HepG2 (cell line): Measurements from ENCODE around the gene DGUOK. TPM values are rescaled to one million over a fixed set of nuclear protein-coding genes. Genes with fewer than 3 reads are reported as not detected.

Experiments
- HCFC1 ChIP-seq: fragments of 150-350 bp; IDR thresholded peaks from 2 replicates; pipeline ENCODE4 v1.6.1; 2014; ENCODE audit warnings: low read depth, low read length
- MBD4 ChIP-seq: IDR thresholded peaks from 2 replicates; pipeline ENCODE4 v1.6.1; 2012; ENCODE audit warnings: low read length, inconsistent platforms, borderline replicate concordance
- NAIF1 ChIP-seq: sonication (generic); formaldehyde crosslinking; IDR thresholded peaks from 2 replicates; pipeline ENCODE4 v1.5.0; 2020; ENCODE audit warnings: mild to moderate bottlenecking, missing genetic modification reagents, borderline replicate concordance
- ZNF317 ChIP-seq: sonication (generic); formaldehyde crosslinking; IDR thresholded peaks from 2 replicates; pipeline ENCODE4 v1.5.0; 2020; ENCODE audit warnings: mild to moderate bottlenecking, missing genetic modification reagents
- polyA plus RNA-seq, 8 experiments: library from polyadenylated mRNA; depleted of rRNA in 3 of 8; stranded (reverse) in 7 of 8; unstranded in 1 of 8; fragments of >200 nt; fragmentation: Illumina TruSeq in 4 of 8; extraction: Trizol in 4 of 8; gene quantifications; 2 replicates each; pipeline versions ENCODE4 v1.2.1 to v1.2.3, GENCODE V29; 2011 to 2016; ENCODE audit warnings: low read depth in 4 of 8, missing spikeins in 1 of 8, mixed read lengths in 1 of 8; ENCODE audit not compliant: insufficient read depth in 1 of 8
- total RNA-seq, 5 experiments: library from RNA; depleted of rRNA; stranded (reverse); fragments of >200 nt; fragmentation: Illumina TruSeq; extraction: Trizol; gene quantifications; 2 replicates each; pipeline ENCODE4 v1.2.3, GENCODE V29; 2016; ENCODE audit warnings: low read depth in 1 of 5
- TF ChIP-seq, protein P1 (sequence below): sonication (generic); formaldehyde crosslinking; IDR thresholded peaks from 2 replicates; pipeline ENCODE4 v1.9.0; 2021; ENCODE audit warnings: mild to moderate bottlenecking, missing genetic modification reagents
- TF ChIP-seq, protein P2 (sequence below): sonication (generic); formaldehyde crosslinking; IDR thresholded peaks from 2 replicates; pipeline ENCODE4 v1.5.1; 2020; ENCODE audit warnings: missing genetic modification reagents, mild to moderate bottlenecking, borderline replicate concordance
- TF ChIP-seq, protein P3 (sequence below): sonication (generic); formaldehyde crosslinking; conservative IDR thresholded peaks from 2 replicates; pipeline ENCODE4 v1.8.0; 2022; ENCODE audit warnings: low read depth, missing genetic modification reagents
- TF ChIP-seq, protein P4 (sequence below): sonication (generic); formaldehyde crosslinking; conservative IDR thresholded peaks from 2 replicates; pipeline ENCODE4 v1.8.0; 2022; ENCODE audit warnings: mild to moderate bottlenecking, moderate library complexity, missing genetic modification reagents
- TF ChIP-seq, protein P5 (sequence below): sonication (generic); formaldehyde crosslinking; IDR thresholded peaks from 2 replicates; pipeline ENCODE4 v1.5.0; 2020; ENCODE audit warnings: missing genetic modification reagents
- TF ChIP-seq, protein P6 (sequence below): IDR thresholded peaks from 2 replicates; pipeline ENCODE4 v1.4.0; 2020; ENCODE audit warnings: mild to moderate bottlenecking, missing genetic modification reagents

The DGUOK gene
- total and polyA plus RNA-seq, 2 of the 13 experiments (the other 11 are each of a cell fraction or from before 2014, with no cell fraction given), result 105 to 137 TPM

DNA sequence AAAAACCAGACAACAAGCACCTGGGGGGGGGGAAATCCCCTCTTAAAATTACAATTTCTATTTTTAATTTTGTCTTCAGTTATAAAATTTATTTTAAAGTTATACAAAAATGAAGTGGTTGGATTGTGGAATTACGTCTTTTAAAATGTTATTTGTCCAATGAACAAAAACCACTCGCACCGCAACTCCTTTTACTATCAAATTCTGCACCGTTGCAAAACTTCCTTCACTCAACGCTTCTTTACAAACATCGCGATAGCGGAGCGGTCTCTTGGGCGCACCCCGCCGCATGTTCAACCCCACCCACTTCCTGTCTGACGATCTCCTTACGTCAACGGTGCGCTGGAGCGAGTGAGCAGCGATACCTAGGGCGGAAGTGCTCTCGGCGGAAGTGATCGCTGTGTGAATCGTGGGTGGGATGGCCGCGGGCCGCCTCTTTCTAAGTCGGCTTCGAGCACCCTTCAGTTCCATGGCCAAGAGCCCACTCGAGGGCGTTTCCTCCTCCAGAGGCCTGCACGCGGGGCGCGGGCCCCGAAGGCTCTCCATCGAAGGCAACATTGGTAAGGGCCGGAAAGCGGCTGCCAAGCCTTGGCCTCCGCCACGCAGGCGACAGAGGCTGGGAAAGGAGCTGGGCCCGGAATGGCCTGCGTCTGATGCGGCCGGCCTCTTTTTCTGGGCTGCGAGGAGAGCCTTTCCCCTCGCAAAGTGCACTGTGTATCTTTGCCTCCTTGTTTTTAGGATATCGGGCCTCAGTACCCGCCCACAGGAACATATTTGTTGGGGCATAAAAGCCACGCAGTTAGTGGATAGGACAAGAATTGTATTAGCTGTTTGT lies at the start of gene DGUOK (continued):
- TF ChIP-seq, protein P1, sequence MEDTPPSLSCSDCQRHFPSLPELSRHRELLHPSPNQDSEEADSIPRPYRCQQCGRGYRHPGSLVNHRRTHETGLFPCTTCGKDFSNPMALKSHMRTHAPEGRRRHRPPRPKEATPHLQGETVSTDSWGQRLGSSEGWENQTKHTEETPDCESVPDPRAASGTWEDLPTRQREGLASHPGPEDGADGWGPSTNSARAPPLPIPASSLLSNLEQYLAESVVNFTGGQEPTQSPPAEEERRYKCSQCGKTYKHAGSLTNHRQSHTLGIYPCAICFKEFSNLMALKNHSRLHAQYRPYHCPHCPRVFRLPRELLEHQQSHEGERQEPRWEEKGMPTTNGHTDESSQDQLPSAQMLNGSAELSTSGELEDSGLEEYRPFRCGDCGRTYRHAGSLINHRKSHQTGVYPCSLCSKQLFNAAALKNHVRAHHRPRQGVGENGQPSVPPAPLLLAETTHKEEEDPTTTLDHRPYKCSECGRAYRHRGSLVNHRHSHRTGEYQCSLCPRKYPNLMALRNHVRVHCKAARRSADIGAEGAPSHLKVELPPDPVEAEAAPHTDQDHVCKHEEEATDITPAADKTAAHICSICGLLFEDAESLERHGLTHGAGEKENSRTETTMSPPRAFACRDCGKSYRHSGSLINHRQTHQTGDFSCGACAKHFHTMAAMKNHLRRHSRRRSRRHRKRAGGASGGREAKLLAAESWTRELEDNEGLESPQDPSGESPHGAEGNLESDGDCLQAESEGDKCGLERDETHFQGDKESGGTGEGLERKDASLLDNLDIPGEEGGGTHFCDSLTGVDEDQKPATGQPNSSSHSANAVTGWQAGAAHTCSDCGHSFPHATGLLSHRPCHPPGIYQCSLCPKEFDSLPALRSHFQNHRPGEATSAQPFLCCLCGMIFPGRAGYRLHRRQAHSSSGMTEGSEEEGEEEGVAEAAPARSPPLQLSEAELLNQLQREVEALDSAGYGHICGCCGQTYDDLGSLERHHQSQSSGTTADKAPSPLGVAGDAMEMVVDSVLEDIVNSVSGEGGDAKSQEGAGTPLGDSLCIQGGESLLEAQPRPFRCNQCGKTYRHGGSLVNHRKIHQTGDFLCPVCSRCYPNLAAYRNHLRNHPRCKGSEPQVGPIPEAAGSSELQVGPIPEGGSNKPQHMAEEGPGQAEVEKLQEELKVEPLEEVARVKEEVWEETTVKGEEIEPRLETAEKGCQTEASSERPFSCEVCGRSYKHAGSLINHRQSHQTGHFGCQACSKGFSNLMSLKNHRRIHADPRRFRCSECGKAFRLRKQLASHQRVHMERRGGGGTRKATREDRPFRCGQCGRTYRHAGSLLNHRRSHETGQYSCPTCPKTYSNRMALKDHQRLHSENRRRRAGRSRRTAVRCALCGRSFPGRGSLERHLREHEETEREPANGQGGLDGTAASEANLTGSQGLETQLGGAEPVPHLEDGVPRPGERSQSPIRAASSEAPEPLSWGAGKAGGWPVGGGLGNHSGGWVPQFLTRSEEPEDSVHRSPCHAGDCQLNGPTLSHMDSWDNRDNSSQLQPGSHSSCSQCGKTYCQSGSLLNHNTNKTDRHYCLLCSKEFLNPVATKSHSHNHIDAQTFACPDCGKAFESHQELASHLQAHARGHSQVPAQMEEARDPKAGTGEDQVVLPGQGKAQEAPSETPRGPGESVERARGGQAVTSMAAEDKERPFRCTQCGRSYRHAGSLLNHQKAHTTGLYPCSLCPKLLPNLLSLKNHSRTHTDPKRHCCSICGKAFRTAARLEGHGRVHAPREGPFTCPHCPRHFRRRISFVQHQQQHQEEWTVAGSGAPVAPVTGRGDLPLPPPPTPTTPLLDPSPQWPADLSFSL, result no peak
- TF ChIP-seq ZNF317 (CRISPR knock-in tag) (no peak; the same call in 1 of the 2 replicates), HCFC1 (peak; percentile 58), MBD4 (no peak), NAIF1 (CRISPR knock-in tag) (peak; percentile 95)
- TF ChIP-seq, protein P2, sequence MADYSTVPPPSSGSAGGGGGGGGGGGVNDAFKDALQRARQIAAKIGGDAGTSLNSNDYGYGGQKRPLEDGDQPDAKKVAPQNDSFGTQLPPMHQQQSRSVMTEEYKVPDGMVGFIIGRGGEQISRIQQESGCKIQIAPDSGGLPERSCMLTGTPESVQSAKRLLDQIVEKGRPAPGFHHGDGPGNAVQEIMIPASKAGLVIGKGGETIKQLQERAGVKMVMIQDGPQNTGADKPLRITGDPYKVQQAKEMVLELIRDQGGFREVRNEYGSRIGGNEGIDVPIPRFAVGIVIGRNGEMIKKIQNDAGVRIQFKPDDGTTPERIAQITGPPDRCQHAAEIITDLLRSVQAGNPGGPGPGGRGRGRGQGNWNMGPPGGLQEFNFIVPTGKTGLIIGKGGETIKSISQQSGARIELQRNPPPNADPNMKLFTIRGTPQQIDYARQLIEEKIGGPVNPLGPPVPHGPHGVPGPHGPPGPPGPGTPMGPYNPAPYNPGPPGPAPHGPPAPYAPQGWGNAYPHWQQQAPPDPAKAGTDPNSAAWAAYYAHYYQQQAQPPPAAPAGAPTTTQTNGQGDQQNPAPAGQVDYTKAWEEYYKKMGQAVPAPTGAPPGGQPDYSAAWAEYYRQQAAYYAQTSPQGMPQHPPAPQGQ (CRISPR knock-in tag), result no peak
- TF ChIP-seq, protein P3, sequence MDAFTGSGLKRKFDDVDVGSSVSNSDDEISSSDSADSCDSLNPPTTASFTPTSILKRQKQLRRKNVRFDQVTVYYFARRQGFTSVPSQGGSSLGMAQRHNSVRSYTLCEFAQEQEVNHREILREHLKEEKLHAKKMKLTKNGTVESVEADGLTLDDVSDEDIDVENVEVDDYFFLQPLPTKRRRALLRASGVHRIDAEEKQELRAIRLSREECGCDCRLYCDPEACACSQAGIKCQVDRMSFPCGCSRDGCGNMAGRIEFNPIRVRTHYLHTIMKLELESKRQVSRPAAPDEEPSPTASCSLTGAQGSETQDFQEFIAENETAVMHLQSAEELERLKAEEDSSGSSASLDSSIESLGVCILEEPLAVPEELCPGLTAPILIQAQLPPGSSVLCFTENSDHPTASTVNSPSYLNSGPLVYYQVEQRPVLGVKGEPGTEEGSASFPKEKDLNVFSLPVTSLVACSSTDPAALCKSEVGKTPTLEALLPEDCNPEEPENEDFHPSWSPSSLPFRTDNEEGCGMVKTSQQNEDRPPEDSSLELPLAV, result no peak
- TF ChIP-seq, protein P4, sequence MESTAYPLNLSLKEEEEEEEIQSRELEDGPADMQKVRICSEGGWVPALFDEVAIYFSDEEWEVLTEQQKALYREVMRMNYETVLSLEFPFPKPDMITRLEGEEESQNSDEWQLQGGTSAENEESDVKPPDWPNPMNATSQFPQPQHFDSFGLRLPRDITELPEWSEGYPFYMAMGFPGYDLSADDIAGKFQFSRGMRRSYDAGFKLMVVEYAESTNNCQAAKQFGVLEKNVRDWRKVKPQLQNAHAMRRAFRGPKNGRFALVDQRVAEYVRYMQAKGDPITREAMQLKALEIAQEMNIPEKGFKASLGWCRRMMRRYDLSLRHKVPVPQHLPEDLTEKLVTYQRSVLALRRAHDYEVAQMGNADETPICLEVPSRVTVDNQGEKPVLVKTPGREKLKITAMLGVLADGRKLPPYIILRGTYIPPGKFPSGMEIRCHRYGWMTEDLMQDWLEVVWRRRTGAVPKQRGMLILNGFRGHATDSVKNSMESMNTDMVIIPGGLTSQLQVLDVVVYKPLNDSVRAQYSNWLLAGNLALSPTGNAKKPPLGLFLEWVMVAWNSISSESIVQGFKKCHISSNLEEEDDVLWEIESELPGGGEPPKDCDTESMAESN (CRISPR knock-in tag), result peak; percentile 95
- TF ChIP-seq, protein P5, sequence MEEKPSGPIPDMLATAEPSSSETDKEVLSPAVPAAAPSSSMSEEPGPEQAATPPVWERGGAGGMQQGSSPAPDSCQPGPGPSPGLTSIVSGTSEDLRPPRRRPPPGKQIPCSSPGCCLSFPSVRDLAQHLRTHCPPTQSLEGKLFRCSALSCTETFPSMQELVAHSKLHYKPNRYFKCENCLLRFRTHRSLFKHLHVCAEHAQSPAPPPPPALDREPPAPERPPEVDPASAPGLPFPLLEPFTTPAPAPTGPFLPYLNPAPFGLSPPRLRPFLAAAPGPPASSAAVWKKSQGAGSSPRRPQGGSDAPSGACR (CRISPR knock-in tag), result peak; percentile 90
- TF ChIP-seq, protein P6, sequence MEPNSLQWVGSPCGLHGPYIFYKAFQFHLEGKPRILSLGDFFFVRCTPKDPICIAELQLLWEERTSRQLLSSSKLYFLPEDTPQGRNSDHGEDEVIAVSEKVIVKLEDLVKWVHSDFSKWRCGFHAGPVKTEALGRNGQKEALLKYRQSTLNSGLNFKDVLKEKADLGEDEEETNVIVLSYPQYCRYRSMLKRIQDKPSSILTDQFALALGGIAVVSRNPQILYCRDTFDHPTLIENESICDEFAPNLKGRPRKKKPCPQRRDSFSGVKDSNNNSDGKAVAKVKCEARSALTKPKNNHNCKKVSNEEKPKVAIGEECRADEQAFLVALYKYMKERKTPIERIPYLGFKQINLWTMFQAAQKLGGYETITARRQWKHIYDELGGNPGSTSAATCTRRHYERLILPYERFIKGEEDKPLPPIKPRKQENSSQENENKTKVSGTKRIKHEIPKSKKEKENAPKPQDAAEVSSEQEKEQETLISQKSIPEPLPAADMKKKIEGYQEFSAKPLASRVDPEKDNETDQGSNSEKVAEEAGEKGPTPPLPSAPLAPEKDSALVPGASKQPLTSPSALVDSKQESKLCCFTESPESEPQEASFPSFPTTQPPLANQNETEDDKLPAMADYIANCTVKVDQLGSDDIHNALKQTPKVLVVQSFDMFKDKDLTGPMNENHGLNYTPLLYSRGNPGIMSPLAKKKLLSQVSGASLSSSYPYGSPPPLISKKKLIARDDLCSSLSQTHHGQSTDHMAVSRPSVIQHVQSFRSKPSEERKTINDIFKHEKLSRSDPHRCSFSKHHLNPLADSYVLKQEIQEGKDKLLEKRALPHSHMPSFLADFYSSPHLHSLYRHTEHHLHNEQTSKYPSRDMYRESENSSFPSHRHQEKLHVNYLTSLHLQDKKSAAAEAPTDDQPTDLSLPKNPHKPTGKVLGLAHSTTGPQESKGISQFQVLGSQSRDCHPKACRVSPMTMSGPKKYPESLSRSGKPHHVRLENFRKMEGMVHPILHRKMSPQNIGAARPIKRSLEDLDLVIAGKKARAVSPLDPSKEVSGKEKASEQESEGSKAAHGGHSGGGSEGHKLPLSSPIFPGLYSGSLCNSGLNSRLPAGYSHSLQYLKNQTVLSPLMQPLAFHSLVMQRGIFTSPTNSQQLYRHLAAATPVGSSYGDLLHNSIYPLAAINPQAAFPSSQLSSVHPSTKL (CRISPR knock-in tag), result peak; percentile 87
